ENCODE data around the gene PBX1. TPM values are rescaled to one million over a fixed set of nuclear protein-coding genes. Genes with fewer than 3 reads are reported as not detected.

PBX1 gene
- total RNA-seq, 1 experiment from 2014 or later, result 102 TPM

DNA sequence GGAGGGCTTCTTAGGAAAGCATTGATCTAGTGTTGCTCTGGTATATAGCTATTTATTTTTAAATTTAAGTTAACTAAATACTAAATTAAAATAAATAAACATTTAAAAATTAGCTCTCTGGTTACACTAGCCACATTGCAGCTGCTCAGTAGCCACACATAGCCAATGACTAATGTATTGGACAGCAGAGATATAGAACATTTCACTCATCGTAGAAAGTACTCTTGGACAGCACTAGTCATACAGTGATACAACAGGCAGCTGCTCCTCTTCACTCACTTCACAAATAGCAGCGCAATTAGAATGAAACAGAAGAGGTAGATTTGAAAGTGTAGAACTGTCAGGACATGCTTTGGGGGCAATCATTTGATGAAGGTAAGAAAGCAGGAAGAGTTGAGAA, 245.4 kb downstream of the PBX1 start (continued):
- TF ChIP-seq PREB (CRISPR knock-in tag; IDR thresholded peaks at IDR 0.05; ENCODE audit: borderline replicate concordance) (no peak), NR3C1 (CRISPR knock-in tag; conservative IDR thresholded peaks at IDR 0.05; ENCODE audit: low read depth) (no peak), ZBTB21 (CRISPR knock-in tag; IDR thresholded peaks at IDR 0.05; ENCODE audit: borderline replicate concordance) (no peak)

- peak overlapping the region; percentile 29; the same call in 1 of the 2 replicates for H3K27ac Mint-ChIP-seq
- TF ChIP-seq IRF2 (CRISPR knock-in tag; IDR thresholded peaks at IDR 0.05; ENCODE audit: borderline replicate concordance, low read depth) (no peak), ZNF232 (CRISPR knock-in tag; IDR thresholded peaks at IDR 0.05) (no peak), STAT6 (CRISPR knock-in tag; conservative IDR thresholded peaks at IDR 0.05; ENCODE audit: low read depth) (no peak), ZNF263 (CRISPR knock-in tag; IDR thresholded peaks at IDR 0.05; ENCODE audit: low read depth) (no peak), ZNF671 (CRISPR knock-in tag; IDR thresholded peaks at IDR 0.05) (no peak), ZNF317 (CRISPR knock-in tag; IDR thresholded peaks at IDR 0.05; ENCODE audit: borderline replicate concordance, low read depth) (no peak)
- no peak overlapping the region for H3K4me3 Mint-ChIP-seq
- H3K9me3 Mint-ChIP-seq, result no peaks in the 10 kb centered on the region
- peaks cover 54% of the 10 kb centered on the region for H3K36me3 Mint-ChIP-seq
- H3K4me1 Mint-ChIP-seq, result peaks cover 6% of the 10 kb centered on the region
- ChIA-PET POLR2A (no interaction called here), CTCF (interaction anchor here (0.7 to 1.8 kb wide), 2 partner anchors 131 to 268 kb away, joined by 4 to 5 read pairs; no protein-coding TSS in a partner anchor)
- ATAC-seq (no peak), DNase-seq (ENCODE audit: low spot score) (no peak)
- H3K27me3 Mint-ChIP-seq (ENCODE audit: low read depth), result no peaks in the 10 kb centered on the region
Measured at GRCh38 chr1:164805399-164805798, 246.4 kb downstream of the PBX1 start.

- ChIA-PET POLR2A (no interaction called here), CTCF (interaction anchor here (1.8 kb wide), 1 partner anchor 133 kb away, joined by 5 read pairs; no protein-coding TSS in a partner anchor)
- Mint-ChIP-seq H3K27me3 (ENCODE audit: low read depth) (no peaks in the 10 kb centered on the region), H3K9me3 (no peaks in the 10 kb centered on the region), H3K27ac (no peak overlapping the region), H3K36me3 (peaks cover 47% of the 10 kb centered on the region), H3K4me1 (peaks cover 15% of the 10 kb centered on the region), H3K4me3 (no peak overlapping the region)
- ATAC-seq, result no peak
- TF ChIP-seq ZNF232 (CRISPR knock-in tag; IDR thresholded peaks at IDR 0.05) (no peak), SP1 (CRISPR knock-in tag; conservative IDR thresholded peaks at IDR 0.05) (no peak), ZBTB21 (CRISPR knock-in tag; IDR thresholded peaks at IDR 0.05; ENCODE audit: borderline replicate concordance) (no peak), MAX (CRISPR knock-in tag; IDR thresholded peaks at IDR 0.05) (no peak), ZNF121 (CRISPR knock-in tag; IDR thresholded peaks at IDR 0.05) (no peak), ZNF512 (CRISPR knock-in tag; IDR thresholded peaks at IDR 0.05; ENCODE audit: borderline replicate concordance) (no peak)
- DNase-seq (ENCODE audit: low spot score), result no peak
Measured at GRCh38 chr1:164806531-164806930, 247.5 kb downstream of the PBX1 start.

DNA sequence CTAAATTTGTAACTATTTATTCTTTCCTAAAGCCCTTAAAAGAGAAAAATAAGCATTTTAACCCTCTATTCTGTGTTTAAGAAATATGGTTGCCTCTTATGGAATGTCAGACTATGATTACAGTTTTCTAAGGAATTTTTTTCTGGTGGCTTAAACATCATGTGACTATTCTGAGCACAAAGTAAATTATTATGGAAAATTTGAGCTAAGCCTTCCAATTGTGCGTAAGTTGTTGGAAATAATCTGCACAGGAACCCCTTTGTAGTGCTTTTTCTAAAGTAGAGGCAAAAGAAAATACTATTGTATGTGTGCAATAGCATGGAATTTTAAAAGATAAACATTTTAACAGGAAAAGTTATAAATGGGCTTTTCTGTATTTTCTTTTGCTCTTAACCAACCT, 254.8 kb downstream of the PBX1 start:
- ATAC-seq, result no peak
- H3K4me1 Mint-ChIP-seq, result peaks cover 18% of the 10 kb centered on the region
- H3K27ac Mint-ChIP-seq, result no peak overlapping the region
- ChIA-PET CTCF (no interaction called here), POLR2A (no interaction called here)
- no peak overlapping the region for H3K4me3 Mint-ChIP-seq
- H3K9me3 Mint-ChIP-seq, result no peaks in the 10 kb centered on the region
- H3K36me3 Mint-ChIP-seq, result peaks cover 32% of the 10 kb centered on the region
- DNase-seq (ENCODE audit: low spot score), result no peak
- H3K27me3 Mint-ChIP-seq (ENCODE audit: low read depth), result no peaks in the 10 kb centered on the region
- TF ChIP-seq MXD4 (CRISPR knock-in tag; IDR thresholded peaks at IDR 0.05; ENCODE audit: borderline replicate concordance) (no peak), USF2 (CRISPR knock-in tag; IDR thresholded peaks at IDR 0.05) (no peak), SP1 (CRISPR knock-in tag; conservative IDR thresholded peaks at IDR 0.05) (no peak), ZNF263 (CRISPR knock-in tag; IDR thresholded peaks at IDR 0.05; ENCODE audit: low read depth) (no peak), NFE2L1 (CRISPR knock-in tag; IDR thresholded peaks at IDR 0.05) (no peak), NR1H2 (CRISPR knock-in tag; IDR thresholded peaks at IDR 0.05) (no peak)
- TF ChIP-seq, protein P1, sequence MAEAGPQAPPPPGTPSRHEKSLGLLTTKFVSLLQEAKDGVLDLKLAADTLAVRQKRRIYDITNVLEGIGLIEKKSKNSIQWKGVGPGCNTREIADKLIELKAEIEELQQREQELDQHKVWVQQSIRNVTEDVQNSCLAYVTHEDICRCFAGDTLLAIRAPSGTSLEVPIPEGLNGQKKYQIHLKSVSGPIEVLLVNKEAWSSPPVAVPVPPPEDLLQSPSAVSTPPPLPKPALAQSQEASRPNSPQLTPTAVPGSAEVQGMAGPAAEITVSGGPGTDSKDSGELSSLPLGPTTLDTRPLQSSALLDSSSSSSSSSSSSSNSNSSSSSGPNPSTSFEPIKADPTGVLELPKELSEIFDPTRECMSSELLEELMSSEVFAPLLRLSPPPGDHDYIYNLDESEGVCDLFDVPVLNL (CRISPR knock-in tag; IDR thresholded peaks at IDR 0.05; ENCODE audit: borderline replicate concordance, low read depth), result no peak
- TF ChIP-seq, protein P2, sequence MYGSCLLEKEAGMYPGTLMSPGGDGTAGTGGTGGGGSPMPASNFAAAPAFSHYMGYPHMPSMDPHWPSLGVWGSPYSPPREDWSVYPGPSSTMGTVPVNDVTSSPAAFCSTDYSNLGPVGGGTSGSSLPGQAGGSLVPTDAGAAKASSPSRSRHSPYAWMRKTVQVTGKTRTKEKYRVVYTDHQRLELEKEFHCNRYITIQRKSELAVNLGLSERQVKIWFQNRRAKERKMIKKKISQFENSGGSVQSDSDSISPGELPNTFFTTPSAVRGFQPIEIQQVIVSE (CRISPR knock-in tag; IDR thresholded peaks at IDR 0.05; ENCODE audit: borderline replicate concordance), result no peak
